Fibroblast of skin of back (primary cell): ENCODE results near the gene APOL2.
"Not testable (repeated sequence)": the region's sequence is repeated elsewhere in the genome, so short reads cannot be mapped to it uniquely, and the experiment has no call there.

Source experiments
- DNase-seq: peaks from one replicate; pipeline ENCODE4 v3.0.0-alpha.2; 2013

APOL2 gene

GRCh38 chr22:36196254-36197064 is 42.9 kb downstream of the APOL2 start:
- peak; percentile 21 for DNase-seq

DNA sequence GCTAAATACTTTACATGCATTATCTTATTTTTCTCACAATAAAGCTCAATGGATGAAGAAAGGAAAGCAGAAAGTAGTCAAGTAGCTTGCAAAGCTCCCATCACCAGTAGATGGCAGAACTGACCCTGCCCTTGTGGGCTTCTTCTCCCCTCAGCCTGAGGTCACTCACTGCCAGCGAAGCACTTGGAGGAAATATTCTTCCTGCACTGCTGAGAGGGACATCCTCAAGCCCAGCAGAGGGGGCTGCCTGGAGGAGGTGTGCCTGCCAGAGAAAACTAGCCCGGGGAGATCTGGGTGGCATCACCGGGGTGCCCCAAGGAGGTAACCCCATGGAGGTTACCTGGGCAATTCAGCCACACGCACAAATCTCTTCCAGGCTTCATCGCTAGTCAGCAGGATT is 44.4 kb downstream of the APOL2 start:
- DNase-seq: peak; percentile 77

DNA sequence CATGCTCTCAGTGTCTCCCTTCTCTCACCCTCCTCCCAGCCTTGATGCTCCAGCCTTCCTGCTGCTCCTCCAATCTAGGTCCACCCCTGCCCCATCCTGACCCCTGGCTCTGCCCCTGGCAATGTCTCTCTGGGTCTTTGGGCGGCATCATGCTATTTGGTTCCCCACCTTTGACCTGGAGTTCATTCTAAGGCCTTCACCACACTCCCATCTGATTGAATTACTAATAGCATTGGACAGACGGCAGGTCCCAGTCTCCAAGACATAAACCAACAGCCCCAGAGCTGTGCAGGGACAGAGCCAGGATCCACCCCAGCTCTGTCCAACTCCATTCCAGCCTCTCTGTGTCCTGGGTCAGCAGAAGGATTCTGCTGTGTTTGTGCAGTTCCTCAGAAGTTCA is 44.9 kb downstream of the APOL2 start:
- no peak for DNase-seq

GRCh38 chr22:36193577-36193976 is 45.8 kb downstream of the APOL2 start:
- no peak for DNase-seq

DNA sequence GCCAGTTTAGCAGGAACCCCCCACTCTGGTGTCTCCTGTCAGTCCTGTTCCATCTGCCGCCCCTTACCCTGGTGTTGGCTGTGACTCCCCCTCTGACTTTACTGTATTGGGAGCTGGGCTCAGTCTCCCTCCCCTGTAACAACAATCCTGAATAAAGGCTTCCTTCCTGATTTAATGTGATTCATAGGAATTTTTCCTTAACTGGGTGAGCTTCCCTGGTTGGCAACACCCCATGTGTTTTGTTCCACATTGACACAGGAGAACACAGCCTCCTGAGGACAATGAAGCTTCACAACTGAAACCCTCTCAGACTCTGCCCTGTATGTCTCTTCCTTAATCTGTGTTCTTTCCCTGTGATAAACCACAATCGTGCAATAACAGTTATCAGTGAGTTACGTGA is 46.2 kb downstream of the APOL2 start:
- no peak for DNase-seq

DNA sequence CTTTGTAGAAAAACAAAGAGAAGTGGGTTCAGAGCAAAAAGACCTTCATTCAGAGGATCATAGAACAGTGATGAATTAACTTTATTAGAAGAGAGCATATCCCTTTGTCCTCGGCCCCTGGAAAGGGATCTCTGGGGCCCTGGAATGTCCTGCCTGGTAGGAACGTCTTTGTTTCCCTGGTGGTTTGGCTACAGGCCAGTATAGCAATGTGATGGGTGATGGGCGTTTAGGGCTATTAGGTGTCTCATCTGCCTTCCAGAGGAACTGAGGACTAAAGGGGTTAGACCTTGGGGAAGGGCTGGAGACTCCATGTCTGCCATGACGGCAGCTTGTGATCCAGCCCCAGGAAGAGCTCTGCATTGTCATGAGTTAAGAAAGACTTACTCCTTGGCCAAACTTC is 46.8 kb downstream of the APOL2 start:
- DNase-seq: peak; percentile 26

DNA sequence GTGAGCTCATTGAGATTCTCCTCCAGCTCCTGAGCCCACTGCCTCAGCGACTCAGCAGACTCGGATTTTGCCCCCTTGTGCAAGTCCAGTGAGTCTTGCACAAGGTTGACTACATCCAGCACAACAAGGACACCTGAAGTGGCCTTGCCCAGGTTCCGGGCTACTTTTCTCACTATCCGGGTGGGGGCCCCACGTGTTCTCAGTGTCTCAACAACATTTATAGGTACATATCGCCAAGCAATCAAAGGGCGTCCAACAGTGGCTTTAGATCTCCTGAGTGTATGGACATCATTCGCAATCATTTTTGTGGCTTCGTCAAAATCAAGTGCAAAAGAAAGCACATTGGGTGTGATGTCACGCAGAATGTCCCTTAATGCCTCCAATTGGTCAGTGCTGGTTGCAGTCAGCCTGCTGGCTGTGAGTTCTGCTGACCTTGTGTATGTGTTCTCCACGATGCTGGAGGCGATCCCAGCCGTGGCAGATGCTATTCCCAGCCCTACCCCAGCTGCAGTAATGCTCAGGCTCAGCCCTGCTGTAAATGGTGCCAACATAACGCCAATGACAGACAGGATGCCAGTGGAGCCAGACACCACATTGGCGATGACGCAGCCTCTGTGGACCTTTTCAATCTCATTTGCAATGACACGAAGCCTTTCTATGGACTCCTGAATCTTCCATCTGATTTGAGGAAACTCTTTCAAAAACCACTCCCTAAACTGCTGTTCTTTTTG is 48.1 kb downstream of the APOL2 start:
- peak; percentile 12 for DNase-seq

- not testable (repeated sequence) for DNase-seq
Measured at GRCh38 chr22:36187862-36188261, 51.5 kb downstream of the APOL2 start.

GRCh38 chr22:36185828-36186624 is 53.3 kb downstream of the APOL2 start:
- no peak for DNase-seq

GRCh38 chr22:36184433-36185025 is 54.8 kb downstream of the APOL2 start:
- peak; percentile 39 for DNase-seq

GRCh38 chr22:36183446-36183845 is 55.9 kb downstream of the APOL2 start:
- no peak for DNase-seq

DNA sequence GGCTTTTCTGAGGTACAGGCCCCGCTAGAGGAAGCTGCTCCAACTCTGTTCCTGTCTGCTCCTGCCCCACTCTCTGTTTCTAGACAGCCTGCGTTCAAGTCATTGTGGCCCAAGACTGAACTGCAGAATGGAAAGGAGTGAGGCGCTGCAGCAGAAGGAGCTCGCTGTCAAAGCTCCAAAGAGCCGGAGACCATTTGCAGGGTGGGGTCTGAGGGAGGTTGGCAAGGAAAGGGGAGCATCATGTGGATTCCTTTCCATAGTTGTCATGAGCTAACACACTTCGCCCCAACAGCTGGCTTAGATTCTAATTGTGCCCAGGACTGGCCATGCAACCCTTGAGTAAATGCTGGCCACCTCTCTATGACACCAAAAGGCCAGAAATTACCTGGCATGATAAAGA is 56.5 kb downstream of the APOL2 start:
- no peak for DNase-seq

- no peak for DNase-seq
Measured at GRCh38 chr22:36182056-36182455, 57.3 kb downstream of the APOL2 start.

DNA sequence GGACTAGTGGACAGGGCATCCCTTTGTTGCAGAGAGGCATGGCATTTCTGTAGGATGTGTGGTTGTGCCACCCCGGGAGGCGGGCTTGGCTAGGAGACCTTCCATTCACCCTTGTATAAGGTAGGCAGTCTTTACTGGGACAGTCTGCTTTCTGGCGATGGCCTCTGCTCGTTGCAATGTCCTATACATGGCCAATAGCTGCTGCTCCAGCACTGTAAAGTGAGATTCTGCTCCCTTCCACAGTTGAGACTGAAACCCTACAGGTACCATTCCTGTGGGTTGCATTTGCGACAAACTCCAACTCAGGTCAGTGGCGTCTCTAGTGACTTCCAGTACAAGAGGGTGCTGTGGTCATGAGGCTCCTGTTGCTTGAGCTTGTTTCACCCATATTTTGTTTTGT is 58.4 kb downstream of the APOL2 start:
- no peak for DNase-seq

DNA sequence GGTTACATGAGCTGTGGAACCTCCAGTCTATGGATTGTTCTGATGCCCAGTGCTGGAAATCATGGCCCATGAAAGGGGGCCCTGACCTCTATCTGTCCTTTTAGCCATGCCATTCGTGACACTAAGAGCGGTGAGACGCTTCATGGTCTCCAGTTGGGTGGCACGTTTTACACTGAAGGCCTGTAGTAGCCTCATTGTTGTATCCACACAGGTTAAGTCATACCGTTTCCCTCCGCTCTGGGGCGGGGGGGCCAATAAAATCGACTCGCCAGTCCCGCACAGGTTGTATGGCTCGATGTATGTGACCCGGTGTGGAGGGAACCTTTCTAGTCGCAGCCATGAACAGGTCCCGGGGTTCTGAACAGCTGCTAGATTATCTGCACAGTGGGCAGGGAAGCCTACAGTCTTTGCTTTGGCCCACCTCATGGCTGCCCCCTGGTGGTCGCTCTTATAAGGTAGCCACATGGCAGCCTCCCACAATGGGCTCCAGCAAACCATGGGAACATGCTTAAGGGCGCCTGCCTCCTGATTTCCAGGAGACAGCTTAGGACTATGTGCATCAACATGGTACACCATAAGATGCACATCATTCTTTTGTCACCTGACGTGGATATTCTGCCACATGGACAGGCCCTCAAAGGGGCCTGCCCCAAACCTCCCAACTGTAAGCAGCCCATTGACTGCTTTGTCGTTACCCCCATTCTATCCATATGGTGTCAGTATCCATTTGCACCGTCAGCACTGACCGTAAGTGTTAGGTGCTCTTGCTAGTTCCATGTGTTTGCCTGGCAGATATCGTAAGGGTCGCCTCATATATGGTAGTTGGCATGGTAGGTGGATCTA is 59.1 kb downstream of the APOL2 start:
- DNase-seq: peak; percentile 51

DNA sequence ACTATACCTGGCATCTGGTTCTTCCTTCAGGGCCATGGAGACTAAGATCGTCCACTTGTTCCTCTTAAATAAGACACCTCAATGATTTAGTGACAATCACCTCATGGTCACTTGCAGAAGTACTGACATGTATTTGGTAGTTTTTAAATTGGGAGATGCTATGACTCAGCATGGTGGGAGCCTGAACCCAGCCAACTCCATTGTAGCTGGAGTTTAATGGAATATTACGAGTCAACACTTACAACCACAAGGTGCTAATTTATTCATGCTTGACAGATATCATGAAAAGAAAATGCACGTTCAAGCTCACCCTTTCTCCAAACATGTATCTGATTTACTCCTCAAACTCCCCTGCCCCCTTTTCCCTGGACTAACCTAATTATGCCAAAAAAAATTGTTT is 62.2 kb downstream of the APOL2 start:
- no peak for DNase-seq
